GM18502 (cell line): Measurements from ENCODE around the gene RAPGEF5.

Experiments used
- ATAC-seq: cut with Tn5 transposase; IDR thresholded peaks from one replicate; pipeline ENCODE4 v1.9.1; 2021; ENCODE audit warnings: mild to moderate bottlenecking; ENCODE audit not compliant: unreplicated experiment, poor library complexity

Gene RAPGEF5, protein sequence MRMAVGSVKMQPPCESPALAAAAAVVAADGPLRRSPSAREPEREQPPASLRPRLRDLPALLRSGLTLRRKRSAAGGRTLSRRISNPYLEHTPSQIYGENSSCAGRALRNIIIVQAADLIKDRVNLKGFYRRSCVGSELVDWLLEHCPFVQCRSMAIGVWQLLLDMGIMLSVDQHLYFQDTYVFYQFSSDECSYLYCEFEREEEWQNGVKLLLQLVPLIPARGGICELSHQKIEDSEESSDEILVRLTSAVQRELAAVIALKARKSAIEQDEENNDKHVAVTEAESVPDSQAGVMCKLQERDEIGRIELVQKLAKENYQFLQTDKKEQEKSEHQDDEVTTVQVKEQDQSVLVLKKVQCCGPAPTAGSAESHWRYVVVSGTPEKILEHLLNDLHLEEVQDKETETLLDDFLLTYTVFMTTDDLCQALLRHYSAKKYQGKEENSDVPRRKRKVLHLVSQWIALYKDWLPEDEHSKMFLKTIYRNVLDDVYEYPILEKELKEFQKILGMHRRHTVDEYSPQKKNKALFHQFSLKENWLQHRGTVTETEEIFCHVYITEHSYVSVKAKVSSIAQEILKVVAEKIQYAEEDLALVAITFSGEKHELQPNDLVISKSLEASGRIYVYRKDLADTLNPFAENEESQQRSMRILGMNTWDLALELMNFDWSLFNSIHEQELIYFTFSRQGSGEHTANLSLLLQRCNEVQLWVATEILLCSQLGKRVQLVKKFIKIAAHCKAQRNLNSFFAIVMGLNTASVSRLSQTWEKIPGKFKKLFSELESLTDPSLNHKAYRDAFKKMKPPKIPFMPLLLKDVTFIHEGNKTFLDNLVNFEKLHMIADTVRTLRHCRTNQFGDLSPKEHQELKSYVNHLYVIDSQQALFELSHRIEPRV

DNA sequence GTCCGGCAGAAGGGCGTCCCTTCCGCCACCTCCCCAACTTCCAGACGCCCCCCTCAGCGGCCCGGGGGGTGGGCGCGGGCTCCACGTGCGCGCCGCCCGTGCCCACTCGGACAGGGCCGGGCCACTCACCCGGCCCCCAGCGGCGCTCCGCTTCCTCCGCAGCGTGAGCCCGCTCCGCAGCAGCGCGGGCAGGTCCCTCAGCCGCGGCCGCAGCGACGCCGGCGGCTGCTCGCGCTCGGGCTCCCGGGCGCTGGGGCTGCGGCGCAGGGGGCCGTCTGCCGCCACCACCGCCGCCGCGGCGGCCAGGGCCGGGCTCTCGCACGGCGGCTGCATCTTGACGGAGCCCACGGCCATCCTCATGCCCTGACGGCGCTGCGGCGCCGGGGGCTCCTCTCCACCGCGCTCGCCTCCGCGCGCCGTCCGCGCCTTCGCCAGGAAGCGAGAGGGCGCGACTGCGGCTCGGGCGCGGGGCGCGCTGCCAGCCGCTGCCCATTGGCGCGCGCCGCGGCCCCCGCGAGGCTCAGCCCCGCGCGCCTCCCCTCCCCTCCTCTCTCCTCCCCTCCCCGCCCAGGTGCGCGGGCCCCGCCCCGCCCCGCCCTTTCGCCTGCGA is at the start of gene RAPGEF5:
Gene RAPGEF5 (minus strand): TSS at position 454 of the 610 bp plus-strand sequence. CDS start 94 bp downstream, at position 360.
- peak; percentile 63 for ATAC-seq

DNA sequence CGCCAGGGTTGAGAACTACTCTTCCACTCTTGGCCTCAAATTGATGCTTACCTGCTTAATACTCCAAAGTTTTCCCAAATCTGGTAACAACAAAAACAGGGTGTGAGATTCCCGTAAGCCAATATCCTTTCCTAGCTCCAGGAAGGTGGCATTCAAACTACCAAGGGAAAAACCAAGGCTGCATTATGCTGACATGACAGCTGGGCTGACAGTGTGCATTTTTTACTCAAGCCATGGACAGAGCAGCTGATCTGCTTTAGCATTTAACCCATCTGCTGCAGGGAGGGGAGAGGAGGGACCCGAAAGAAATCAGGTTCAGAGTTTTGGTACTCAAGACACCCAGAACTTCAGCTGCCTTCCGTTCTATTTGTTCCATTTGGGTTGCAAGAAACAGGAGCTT is 49.8 kb upstream of the RAPGEF5 start:
- no peak for ATAC-seq

DNA sequence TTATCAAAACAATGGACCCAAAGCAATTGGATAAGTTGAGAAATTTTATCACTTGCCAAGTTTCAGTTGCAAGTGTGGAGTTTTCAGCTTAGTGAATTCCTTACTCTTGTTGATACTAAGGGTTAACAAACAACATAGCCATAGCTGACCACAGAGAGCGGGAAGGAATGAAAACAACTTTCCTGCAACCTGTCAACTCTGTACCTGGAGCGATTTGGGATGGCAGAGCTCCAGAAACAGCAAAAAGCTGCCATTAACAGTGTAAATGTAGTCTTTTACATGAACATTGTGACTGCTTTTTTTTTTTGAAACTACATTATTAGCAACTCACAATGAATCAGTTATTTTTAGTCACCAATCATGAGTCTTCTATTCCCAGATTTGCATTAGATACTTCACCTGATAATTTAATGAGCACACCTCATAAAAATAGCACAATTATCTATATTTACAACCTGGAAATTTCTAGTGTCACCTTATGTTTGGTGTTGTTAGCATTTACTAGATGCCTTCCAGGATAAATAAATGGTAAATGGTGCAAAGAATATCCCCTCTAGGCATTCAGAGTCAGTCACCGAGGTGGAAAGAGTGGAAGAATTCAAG is 47.6 kb upstream of the RAPGEF5 start:
- no peak for ATAC-seq

DNA sequence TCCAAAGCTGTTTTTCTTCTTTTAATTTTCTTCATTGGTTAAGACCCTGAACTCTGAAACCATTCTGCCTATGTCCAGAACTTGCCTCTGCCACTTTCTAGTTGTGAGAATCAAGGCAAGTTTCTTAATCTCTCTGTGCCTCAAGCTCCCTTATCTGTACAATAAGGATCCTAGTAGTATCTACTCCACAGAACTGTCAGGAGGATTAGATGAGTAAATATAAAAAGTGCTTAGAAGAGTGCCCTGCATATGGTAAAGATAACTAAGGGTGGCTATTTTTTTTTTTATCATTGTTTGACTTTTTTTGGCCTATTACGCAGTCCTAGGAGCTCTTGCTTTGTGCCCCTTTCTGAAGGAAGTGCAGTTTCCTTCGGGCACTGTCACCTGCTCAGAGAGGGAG is 46.4 kb upstream of the RAPGEF5 start:
- ATAC-seq: no peak

DNA sequence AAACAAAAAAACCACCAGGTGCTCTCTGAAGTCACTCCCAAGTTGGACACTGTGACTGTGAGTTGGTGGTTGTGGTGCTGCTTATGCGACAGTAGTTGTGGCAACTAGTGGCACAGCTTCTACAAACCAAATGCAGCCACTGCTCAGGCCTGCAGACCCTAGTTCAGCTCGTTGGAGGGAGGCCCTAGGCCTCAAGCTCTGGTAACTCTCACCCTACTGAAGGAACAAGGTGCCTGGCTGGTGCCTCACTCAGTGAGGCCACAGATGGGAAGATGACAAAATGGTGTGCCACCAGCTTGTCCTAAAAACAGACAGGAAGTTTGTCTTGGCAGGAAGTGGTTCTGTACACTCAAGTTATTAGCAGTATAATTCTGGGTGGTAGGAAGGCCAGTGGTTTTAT is 45.3 kb upstream of the RAPGEF5 start:
- peak; percentile 41 for ATAC-seq

DNA sequence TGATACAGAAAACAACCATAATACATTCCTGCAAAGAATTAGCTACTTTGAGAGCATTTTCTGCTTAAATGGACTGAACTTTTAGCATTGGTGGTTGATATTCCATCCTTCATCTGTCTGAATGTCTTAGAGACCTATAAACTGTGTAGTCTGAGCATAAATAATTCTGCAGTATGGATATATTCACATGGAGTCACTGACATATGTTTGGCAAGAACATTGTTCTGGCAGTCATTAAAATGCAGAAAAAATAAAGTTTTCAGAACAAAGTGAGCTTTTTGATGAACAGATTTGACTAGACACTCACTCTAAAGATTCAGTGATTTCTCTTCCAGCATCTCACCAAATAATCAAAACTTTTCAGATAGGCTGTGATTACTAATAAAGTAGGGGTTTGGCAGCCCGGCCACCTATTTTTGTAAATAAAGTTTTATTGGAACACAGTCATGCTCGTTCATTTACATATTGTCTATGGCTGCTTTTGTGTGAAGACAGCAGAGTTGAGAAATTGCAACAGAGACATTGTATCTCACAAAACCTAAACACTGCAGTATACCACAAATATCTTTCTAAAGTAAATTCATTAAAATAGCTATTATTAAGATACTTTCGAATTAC is 44.1 kb upstream of the RAPGEF5 start:
- no peak for ATAC-seq

DNA sequence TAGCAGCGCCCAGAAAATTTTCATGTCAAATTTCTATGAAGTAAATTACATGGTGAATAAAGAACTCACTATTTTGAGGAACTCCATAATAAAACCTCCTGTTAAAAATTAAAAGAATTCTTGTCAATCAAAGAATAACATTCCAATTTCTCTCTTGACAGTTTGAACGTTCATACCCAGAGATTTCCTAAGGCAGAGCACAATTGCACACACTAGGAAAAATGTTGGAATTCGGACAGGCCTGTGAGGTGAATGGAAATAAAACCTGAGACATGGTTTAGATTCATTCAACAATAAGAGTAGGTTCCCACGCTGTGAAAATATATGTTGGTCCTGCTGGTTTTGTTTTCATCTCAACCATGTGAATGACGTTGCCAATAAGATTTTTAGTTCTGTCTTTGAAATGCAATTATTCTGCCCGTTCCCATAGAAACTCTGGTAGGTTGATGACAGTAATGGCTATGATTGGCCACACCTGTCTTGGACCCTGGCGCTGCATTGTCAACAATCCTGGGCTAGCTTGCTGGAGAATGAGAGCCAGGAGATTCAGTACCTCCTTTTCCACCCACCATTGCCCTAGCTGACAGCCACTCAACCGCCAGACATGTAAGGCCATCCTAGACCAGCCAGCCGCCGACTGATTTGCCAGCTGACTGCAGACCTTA is 43.3 kb upstream of the RAPGEF5 start:
- ATAC-seq: no peak

DNA sequence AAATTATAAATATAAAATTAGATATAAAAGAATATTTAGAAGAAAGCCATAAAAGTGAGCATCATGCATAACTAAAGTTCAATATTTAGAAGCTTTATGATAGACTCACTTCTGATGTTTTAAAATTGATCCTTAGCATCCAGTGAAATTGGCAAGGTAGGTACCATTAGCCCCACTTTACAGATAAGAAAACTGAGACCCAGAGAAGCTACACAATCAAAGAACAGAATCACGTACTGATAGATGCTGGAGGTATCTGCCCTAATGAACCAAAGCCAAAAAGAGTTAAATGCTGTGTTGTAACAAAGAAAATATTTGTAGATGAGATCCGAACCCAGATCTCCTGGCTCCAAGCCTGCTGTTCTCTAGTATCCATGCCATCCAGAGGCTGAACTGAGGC is 42.6 kb upstream of the RAPGEF5 start:
- no peak for ATAC-seq

DNA sequence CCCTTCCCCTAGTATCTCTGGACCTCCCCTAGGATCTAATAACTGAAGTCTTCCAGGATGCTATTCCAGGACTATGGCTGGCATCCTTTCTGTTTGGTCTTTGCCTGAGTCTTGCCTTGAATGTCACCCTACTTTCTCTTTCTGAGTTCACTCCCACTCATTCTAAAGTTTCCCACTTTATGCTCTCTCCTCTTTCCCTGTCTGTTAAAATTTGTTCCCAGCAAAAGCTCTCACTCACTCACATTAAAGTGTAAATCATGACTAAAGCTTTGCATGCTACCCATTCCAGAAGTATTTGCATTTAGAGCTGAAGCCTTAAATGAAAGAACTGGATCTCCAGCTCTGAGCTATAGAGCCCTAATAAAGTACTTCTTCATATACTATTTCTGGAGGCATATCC is 42.1 kb upstream of the RAPGEF5 start:
- no peak for ATAC-seq

DNA sequence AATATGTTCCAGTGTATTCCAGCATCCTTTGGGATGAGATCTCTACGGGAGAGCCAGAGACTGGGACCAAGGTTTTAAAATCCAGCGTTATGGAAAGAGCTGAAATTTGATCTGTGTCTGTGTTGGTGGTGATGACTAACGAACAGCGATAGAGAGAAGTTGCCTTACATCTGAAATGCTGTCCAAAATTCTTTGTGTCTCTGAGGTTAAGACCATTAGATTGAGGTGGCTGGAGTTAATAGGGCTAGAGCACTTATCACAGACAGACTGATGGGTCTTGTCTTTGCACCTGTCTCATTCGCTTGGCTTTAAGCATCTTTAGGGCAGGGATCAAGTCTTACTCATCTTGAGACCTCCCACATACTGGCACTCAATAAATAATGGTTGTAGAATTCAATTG is 41.0 kb upstream of the RAPGEF5 start:
- ATAC-seq: no peak

DNA sequence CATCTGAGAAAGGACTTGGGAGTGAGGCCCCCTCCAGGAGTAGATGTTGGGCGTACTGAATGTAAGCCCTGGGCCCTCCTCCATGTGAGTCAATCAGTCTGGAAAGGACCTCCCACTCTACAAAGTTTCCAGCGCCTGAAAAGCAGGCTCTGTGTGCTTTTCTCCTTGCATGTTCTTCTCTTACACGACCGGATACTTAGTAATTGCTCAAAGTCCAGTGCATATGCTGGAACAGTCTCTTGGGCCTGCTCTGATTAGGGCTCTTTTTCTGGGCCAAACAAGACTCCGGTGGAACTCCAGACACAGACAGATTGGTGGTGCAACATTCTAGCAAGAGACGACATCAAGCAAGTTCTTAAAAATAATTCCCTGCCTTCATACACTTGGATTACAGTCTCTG is 38.3 kb upstream of the RAPGEF5 start:
- no peak for ATAC-seq

DNA sequence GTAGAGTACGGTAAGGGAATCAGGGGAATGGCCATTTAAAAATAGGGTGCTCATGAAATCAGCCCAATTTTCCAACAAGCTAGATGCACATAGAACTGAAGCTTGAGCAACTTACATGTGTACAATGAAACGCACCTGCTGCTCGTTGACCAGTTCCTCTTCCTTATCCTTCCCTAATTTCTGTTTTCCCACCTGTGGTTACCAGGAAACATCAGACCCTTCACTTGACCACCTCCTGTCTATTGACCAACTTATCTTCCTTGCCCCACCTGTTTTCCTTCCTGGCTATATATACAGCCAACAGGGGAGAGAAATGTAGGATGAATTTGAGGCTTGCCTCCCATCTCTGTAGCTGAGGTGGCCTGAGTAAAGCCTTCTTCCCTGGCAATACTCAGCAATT is 37.8 kb upstream of the RAPGEF5 start:
- no peak for ATAC-seq

DNA sequence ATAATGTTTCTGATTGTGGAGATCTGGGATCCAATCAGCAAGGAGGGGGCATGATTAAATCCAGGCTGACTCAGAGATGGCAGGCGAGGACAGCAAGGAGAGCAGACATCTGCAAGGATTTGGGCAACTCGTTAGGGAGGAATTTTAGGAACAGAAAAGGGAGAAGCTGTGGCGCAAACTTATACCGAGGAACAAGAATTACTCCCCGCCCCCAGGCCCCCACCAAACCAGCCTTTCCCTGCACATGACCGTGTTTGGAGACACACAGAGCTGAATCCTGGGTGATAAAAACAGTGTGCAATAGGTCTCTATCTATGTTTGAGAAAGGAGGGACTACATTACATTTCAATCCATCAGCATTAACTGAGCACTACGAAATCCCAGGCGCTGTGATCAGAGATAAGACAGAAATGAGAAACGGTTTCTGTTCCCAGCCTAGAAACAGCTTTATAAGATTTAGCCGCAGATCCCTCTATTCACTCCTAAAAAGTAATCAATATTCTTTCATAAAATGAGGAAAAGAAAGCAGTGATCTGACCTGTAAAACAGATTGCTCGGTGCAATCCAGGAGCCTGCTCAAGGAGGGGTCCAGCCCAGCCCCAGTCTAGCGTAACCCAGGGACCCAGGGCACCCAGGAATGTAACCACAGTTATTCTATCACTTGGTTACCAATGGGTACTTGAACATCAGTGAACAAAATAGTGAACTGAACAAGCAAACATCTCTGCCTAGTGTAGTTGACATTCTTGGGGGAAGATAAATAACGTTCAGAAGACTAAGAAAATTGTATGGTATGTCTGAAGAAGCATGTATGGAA is 37.2 kb upstream of the RAPGEF5 start:
- ATAC-seq: no peak

DNA sequence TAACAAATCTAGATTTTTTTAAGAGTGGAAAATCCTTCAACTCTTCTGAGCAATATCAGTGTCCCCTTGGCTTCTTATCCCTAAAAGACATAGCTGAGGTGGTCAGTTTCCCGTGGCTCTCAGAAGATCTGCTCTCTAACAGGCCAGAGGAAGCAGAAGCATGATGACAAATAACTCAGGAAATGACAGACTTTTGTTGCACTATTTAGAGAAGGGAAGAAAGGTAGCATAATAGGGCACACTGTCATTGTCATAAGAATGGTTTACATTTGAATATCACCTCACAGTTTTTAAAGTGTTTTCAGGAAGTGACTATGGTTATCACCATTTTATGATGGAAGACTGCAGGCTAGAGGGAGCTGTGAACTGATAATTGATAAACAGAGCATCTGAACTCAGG is 33.6 kb upstream of the RAPGEF5 start:
- ATAC-seq: no peak

DNA sequence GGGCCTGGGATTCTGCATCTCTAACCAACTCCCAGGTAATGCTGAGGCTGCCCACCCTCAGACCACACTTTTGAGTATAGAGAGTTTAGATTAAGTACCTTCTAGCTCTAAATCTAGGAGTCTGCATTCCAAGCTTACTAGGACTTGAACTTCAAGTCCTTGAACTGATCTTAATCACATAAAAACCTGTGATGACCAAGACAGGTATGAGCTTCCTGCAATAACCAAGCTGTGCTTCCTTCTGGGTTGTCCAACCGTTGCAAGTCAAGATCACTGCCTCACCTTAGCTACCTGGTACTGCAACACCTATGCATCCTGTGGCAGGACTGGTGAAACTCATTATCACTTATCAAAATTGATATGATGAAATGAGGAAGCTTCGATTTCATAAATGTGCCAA is 32.9 kb upstream of the RAPGEF5 start:
- no peak for ATAC-seq

DNA sequence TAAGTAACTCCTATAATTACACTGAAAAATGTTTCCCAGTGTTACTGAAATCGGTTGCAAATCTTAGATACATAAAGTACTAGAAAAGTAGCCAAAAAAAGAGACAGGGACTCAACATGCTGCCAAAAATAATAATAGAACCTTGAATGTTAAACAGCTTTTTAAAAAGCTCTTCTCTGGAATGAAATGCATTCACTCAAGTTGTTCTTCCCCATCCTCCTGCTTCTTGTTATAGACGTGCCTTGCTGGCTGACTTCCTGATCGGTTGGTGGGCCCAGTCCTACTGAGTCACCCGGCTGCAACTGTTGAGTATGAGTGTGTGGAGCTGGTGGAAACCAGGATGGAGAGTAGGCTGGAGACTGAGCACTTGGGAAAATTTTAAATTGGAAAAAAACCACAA is 30.6 kb upstream of the RAPGEF5 start:
- ATAC-seq: no peak

DNA sequence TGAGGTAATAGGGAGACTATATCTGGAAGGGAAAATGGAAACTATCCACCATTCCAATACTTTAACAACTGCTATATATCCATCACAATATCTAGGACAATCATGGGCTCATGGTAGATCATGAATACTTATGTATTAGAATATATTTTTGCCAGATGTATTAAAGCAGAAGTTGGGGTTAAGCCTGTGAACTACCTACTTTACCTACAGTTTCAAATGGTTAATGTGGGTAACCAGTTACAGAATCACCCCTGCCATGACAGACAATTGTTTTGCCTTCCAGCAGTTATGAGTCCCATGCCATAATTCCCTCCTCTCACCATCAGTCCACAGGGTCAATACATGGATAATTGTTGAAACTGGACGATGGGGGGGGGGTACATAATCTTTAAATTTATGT is 29.9 kb upstream of the RAPGEF5 start:
- ATAC-seq: peak; percentile 60

DNA sequence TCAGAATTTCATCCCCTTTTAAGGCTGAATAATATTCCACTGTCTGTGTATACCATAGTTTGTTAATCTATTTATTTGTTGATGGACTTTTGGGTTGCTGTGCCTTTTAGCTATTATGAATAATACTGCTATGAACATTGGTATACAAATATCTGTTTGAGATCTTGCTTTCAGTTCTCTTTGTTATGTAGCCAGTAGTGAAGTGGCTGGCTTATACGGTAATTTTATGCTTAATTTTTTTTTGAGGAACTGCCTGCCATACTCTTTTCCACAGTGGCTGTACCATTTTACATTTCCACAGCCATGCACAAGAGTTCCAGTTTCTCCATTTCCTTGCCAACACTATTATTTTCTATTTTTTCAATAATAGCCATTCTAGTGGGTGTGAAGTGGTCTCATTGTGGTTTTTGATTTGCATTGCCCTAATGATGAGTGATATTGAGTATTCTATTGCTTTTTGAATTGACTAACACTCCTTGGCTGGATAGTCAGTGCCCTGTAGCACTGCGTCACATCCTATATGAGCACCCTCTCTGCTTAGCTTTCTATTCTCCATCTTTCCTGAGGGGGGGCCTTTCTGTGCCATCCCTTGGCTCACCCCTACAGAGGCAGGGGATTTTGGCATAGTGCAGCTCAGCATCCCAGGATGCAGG is 29.4 kb upstream of the RAPGEF5 start:
- ATAC-seq: peak; percentile 83
